Karpas-422 (cell line): ENCODE data around the gene SELENOF. TPM values are rescaled to one million over a fixed set of nuclear protein-coding genes. Genes with fewer than 3 reads are reported as not detected.
A peak's percentile ranks its signal among the peaks of the same experiment; 100 is the strongest.

ENCODE experiments used
- DNase-seq: peaks from one replicate; pipeline ENCODE4 v3.0.0-alpha.2; 2015
- H2AFZ ChIP-seq: fragments of 200-600 bp; sonication (generic); 2 replicates; pipeline ENCODE4 v1.6.1; 2014; ENCODE audit warnings: antibody characterized with exemption, low read length, mixed read lengths
- H3K27ac ChIP-seq: fragments of 200-600 bp; sonication (generic); 2 replicates; pipeline ENCODE4 v1.5.1; 2014; ENCODE audit warnings: mild to moderate bottlenecking, low read length, moderate library complexity
- H3K27me3 ChIP-seq: fragments of 200-600 bp; sonication (generic); 2 replicates; pipeline ENCODE4 v1.6.1; 2014; ENCODE audit warnings: low read length, mixed read lengths
- H3K36me3 ChIP-seq: fragments of 200-600 bp; sonication (generic); 2 replicates; pipeline ENCODE4 v1.6.1; 2014; ENCODE audit warnings: low read length, mixed read lengths; ENCODE audit not compliant: insufficient read depth
- H3K4me1 ChIP-seq: fragments of 200-600 bp; sonication (generic); 2 replicates; pipeline ENCODE4 v1.6.1; 2014; ENCODE audit warnings: mild to moderate bottlenecking, low read length, mixed read lengths
- H3K4me2 ChIP-seq: fragments of 200-600 bp; sonication (generic); 2 replicates; pipeline ENCODE4 v1.6.1; 2014; ENCODE audit warnings: low read length, low read depth, mild to moderate bottlenecking; ENCODE audit not compliant: poor library complexity, severe bottlenecking
- H3K4me3 ChIP-seq: fragments of 200-600 bp; sonication (generic); 2 replicates; pipeline ENCODE4 v1.5.1; 2014; ENCODE audit warnings: mild to moderate bottlenecking, antibody characterized with exemption, low read length, mixed read lengths
- H3K79me2 ChIP-seq: fragments of 200-600 bp; sonication (generic); 2 replicates; pipeline ENCODE4 v1.6.1; 2014; ENCODE audit warnings: mild to moderate bottlenecking, low read length, mixed read lengths
- H3K9ac ChIP-seq: fragments of 200-600 bp; sonication (generic); 2 replicates; pipeline ENCODE4 v1.6.0; 2014; ENCODE audit warnings: low read length
- H3K9me2 ChIP-seq: fragments of 200-600 bp; sonication (generic), shearing (Covaris generic); replicated peaks from 2 replicates; pipeline ENCODE4 v1.6.0; 2014; ENCODE audit warnings: mild to moderate bottlenecking, low read length, moderate library complexity; ENCODE audit not compliant: insufficient read depth
- H3K9me3 ChIP-seq: fragments of 300-700, 200-600 bp; sonication (generic); 2 replicates; pipeline ENCODE4 v1.6.1; 2014; ENCODE audit warnings: low read length, mixed read lengths
- H4K20me1 ChIP-seq: fragments of 200-600 bp; sonication (generic); 2 replicates; pipeline ENCODE4 v1.6.1; 2014; ENCODE audit warnings: mild to moderate bottlenecking, antibody characterized with exemption, low read length, low read depth; ENCODE audit not compliant: insufficient read depth
- total RNA-seq: library from RNA; depleted of rRNA; stranded (reverse); fragments of >200 nt; shearing (Covaris generic); gene quantifications from 2 replicates; pipeline ENCODE4 v1.2.3, GENCODE V29; 2014; ENCODE audit warnings: low replicate concordance

Gene SELENOF
- total RNA-seq, 1 experiment from 2014 or later: 197 TPM

DNA sequence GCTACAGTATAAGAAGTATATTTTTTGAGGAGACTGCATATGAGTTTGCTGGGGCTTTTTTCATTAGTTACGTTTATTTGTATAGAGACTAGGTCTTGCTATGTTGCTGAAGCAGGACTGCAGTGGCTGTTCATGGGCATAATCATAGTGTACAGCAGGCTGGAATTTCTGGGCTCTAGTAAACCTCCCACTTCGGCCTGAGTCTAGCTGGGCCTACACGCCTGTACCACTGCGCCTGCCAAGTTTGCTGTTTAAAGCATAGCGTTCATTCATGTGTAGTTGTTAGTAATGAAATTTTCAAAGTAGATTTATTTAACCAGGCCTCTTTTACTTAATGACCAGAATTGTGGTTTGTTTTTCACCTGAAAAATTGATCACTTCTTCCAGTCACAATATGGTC, 34.3 kb upstream of the SELENOF start:
- no peak overlapping the region for H3K9ac ChIP-seq
- H3K27ac ChIP-seq: no peak overlapping the region
- peaks cover 23% of the 10 kb centered on the region for H4K20me1 ChIP-seq
- no peaks in the 10 kb centered on the region for H3K27me3 ChIP-seq
- no peaks in the 10 kb centered on the region for H3K9me3 ChIP-seq
- no peak overlapping the region for H2AFZ ChIP-seq
- H3K79me2 ChIP-seq: peaks cover 86% of the 10 kb centered on the region
- no peak for DNase-seq
- no peaks in the 10 kb centered on the region for H3K36me3 ChIP-seq
- H3K4me2 ChIP-seq: no peak overlapping the region
- no peaks in the 10 kb centered on the region for H3K9me2 ChIP-seq
- H3K4me3 ChIP-seq: no peak overlapping the region
- no peaks in the 10 kb centered on the region; the same call in 1 of the 2 replicates for H3K4me1 ChIP-seq

DNA sequence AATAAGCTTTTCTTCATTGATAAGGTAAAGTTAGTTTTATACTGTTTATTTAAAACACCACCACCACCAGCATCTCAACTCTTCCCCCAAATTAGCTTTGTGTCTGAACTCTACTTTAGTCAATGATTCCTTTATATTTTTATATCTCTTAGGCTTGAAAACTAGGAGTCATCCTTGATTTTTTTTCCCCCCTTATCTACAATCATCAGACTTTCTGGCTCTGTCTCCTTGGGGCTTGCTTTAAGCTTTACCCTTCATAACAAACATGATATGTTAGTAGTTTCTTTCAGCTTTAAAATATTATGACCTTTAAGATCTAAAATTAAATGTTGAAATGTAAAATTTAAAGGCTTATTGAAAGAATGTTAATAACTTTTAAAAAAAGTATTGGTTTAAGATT, 28.8 kb upstream of the SELENOF start:
- Histone ChIP-seq H3K36me3 (no peaks in the 10 kb centered on the region), H3K4me3 (no peak overlapping the region), H3K9me3 (no peaks in the 10 kb centered on the region), H3K9me2 (no peaks in the 10 kb centered on the region), H4K20me1 (peaks cover 17% of the 10 kb centered on the region; the same call in 1 of the 2 replicates), H3K9ac (no peak overlapping the region), H2AFZ (no peak overlapping the region), H3K27ac (no peak overlapping the region), H3K79me2 (peaks cover 83% of the 10 kb centered on the region), H3K4me2 (no peak overlapping the region), H3K4me1 (peaks cover 21% of the 10 kb centered on the region), H3K27me3 (no peaks in the 10 kb centered on the region)
- DNase-seq: no peak

DNA sequence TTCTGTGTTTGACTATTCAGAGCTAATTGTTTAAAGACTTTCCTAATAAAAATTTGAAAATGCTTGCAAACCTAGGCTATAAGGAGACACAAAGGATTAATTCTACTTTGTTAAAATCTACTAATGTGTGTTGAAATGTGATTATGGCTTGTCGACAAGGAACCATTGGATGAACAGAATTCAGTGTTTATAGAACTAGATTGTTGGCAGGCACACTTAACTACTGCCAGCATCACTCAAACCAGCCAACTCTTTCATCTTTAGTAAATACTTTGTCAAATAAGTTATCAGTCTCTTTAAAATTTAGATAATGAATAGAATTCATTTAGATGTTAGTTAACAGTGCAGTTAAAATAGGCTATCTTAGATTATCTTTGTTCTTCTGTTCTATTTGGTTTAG, 28.1 kb upstream of the SELENOF start:
- no peak overlapping the region for H3K4me3 ChIP-seq
- H4K20me1 ChIP-seq: peaks cover 14% of the 10 kb centered on the region; the same call in 1 of the 2 replicates
- peaks cover 21% of the 10 kb centered on the region for H3K4me1 ChIP-seq
- no peak overlapping the region for H3K4me2 ChIP-seq
- DNase-seq: no peak
- H3K9me2 ChIP-seq: no peaks in the 10 kb centered on the region
- H3K27ac ChIP-seq: no peak overlapping the region
- no peaks in the 10 kb centered on the region for H3K27me3 ChIP-seq
- H3K79me2 ChIP-seq: peaks cover 81% of the 10 kb centered on the region
- H3K9ac ChIP-seq: no peak overlapping the region
- no peaks in the 10 kb centered on the region for H3K9me3 ChIP-seq
- H2AFZ ChIP-seq: no peak overlapping the region
- H3K36me3 ChIP-seq: no peaks in the 10 kb centered on the region

DNA sequence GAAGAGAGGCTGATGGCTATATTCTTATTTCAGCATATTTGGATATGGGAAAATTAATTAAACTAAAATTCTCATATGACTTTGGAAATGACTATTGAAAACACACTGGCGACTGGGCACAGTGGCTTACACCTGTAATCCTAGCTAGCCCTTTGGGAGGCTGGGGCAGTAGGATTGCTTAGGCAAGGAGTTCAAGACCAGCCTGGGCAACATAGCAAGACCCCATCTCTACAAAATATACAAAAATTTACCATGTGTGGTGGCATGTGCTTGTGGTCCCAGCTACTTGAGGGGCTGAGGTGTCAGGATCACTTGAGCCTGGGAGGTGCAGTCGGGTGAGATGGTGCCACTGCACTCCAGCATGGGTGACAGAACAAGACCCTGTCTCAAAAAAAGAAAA, 26.7 kb upstream of the SELENOF start:
- peaks cover 21% of the 10 kb centered on the region for H3K4me1 ChIP-seq
- H3K9ac ChIP-seq: no peak overlapping the region
- H4K20me1 ChIP-seq: peaks cover 13% of the 10 kb centered on the region; the same call in 1 of the 2 replicates
- no peaks in the 10 kb centered on the region for H3K27me3 ChIP-seq
- no peak overlapping the region for H3K4me2 ChIP-seq
- H3K36me3 ChIP-seq: no peaks in the 10 kb centered on the region
- DNase-seq: no peak
- no peak overlapping the region for H3K4me3 ChIP-seq
- H3K79me2 ChIP-seq: peaks cover 83% of the 10 kb centered on the region
- no peak overlapping the region for H2AFZ ChIP-seq
- no peaks in the 10 kb centered on the region for H3K9me3 ChIP-seq
- no peaks in the 10 kb centered on the region for H3K9me2 ChIP-seq
- H3K27ac ChIP-seq: no peak overlapping the region

DNA sequence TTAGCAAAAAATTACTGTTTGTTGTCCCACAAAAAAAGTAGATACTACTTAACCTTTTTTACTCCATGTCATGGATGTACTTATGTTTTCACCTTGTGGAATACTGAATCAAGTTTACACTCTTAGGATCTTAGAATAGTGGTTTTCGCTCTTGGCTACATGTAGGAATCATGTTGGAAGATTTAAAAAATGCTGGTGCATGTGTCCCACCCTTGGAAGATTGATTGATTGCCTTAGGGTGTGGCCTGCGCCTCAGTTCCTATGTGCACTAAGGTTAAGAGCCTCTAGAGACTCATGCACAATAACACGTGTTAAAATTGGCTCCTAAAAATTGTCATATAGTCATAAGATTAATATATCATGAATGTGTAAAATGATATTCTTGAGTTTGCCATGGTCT, 25.5 kb upstream of the SELENOF start:
- no peak overlapping the region for H2AFZ ChIP-seq
- peaks cover 82% of the 10 kb centered on the region for H3K79me2 ChIP-seq
- H3K4me1 ChIP-seq: peaks cover 24% of the 10 kb centered on the region
- H3K27me3 ChIP-seq: no peaks in the 10 kb centered on the region
- H3K36me3 ChIP-seq: no peaks in the 10 kb centered on the region
- H4K20me1 ChIP-seq: peaks cover 17% of the 10 kb centered on the region; the same call in 1 of the 2 replicates
- no peak for DNase-seq
- no peak overlapping the region for H3K9ac ChIP-seq
- no peak overlapping the region for H3K27ac ChIP-seq
- H3K9me3 ChIP-seq: no peaks in the 10 kb centered on the region
- no peak overlapping the region for H3K4me2 ChIP-seq
- no peak overlapping the region for H3K4me3 ChIP-seq
- H3K9me2 ChIP-seq: no peaks in the 10 kb centered on the region

DNA sequence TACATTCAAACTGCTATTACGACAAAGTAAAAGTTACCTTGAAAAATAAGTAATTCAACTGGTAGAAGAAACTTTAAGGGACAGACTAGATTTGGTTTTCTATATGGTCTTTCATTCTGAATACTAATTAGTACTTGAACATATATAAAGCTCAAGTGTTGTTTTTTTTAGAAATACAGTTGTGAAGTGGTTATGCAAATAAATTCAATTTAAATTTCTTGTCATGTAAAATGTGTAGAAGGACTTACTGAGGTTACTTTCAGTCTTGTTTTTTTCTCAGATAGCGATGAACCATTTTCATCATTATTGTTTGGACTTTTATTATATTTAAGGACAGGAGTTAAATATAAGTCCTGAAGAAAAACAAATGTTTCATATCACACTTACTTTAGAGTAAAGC, 24.9 kb upstream of the SELENOF start:
- Histone ChIP-seq H3K27ac (no peak overlapping the region), H3K79me2 (peaks cover 82% of the 10 kb centered on the region), H3K4me2 (peak overlapping the region; percentile 12), H3K4me1 (peaks cover 26% of the 10 kb centered on the region), H3K27me3 (no peaks in the 10 kb centered on the region), H3K36me3 (no peaks in the 10 kb centered on the region), H3K9me2 (no peaks in the 10 kb centered on the region), H3K9ac (no peak overlapping the region), H3K4me3 (no peak overlapping the region), H3K9me3 (no peaks in the 10 kb centered on the region), H4K20me1 (peaks cover 22% of the 10 kb centered on the region; the same call in 1 of the 2 replicates), H2AFZ (no peak overlapping the region)
- DNase-seq: no peak

DNA sequence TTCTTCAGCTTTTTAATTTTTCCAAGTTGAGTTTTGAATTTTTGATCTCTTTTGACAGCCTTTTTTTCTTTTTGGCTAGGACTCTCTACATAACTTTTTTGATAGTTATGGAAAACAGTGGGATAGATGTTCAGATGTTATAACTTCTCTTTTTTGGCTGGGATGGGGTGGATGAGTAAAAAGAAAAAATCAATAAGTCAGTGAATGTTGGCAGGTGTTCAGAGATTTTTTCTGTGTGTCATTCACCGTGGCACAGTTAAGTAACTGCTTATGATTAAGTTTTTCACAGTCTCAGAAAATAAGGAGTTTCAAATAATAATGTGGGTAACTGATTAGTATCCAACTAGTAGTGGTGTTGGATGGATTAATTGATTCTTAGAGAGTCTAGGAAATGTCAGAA, 24.5 kb upstream of the SELENOF start:
- Histone ChIP-seq H3K27ac (no peak overlapping the region), H3K36me3 (no peaks in the 10 kb centered on the region), H3K9ac (no peak overlapping the region), H3K4me1 (peaks cover 30% of the 10 kb centered on the region), H3K27me3 (no peaks in the 10 kb centered on the region), H3K9me2 (no peaks in the 10 kb centered on the region), H2AFZ (no peak overlapping the region), H3K79me2 (peaks cover 85% of the 10 kb centered on the region), H4K20me1 (peaks cover 26% of the 10 kb centered on the region; the same call in 1 of the 2 replicates), H3K4me2 (peak overlapping the region; percentile 12), H3K9me3 (no peaks in the 10 kb centered on the region), H3K4me3 (no peak overlapping the region)
- no peak for DNase-seq

DNA sequence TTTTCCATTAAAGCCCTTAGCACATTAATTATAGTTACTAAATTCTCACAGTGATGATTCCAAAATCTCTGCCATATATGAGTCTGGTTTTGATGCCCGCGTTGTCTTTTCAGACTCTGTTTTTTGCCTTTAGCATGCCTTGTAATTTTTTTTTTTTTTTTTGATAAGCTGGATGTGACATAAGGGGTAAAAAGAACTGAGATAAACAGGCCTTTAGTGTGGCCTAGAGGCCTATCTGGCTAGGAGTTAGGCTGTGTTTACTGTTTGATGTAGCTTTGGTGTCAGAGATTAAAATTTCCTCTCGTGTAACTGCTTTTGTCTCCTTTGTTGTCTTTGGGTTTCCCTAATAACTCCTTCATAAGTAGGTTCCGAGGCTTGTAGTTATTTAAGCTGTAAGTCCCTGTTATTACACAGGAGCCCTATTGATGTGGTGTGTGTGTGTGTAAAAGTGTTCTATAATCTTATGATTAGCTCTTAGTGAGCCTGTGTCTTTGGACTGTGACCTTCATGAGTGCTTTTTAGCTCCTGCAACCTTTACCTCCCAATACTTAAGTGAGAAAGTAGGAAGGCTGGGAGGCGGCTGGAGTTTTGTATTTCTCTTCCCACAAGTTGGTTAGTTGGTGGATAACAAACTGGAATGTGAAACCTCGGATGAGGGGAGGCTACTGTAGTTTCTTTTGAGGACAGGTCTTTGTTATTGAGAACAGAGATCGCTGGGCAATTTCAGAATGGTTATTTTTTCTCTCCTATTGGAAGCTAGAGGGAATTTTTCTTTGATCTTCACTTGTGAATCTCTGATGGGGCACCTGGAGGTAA, 19.8 kb upstream of the SELENOF start:
- H4K20me1 ChIP-seq: peaks cover 40% of the 10 kb centered on the region
- no peaks in the 10 kb centered on the region for H3K9me2 ChIP-seq
- H3K27ac ChIP-seq: no peak overlapping the region
- no peaks in the 10 kb centered on the region for H3K9me3 ChIP-seq
- no peak overlapping the region for H3K4me2 ChIP-seq
- H3K4me3 ChIP-seq: no peak overlapping the region
- no peak overlapping the region for H2AFZ ChIP-seq
- no peak overlapping the region for H3K9ac ChIP-seq
- DNase-seq: no peak
- no peaks in the 10 kb centered on the region for H3K27me3 ChIP-seq
- H3K4me1 ChIP-seq: peaks cover 31% of the 10 kb centered on the region
- H3K36me3 ChIP-seq: no peaks in the 10 kb centered on the region
- H3K79me2 ChIP-seq: peaks cover 83% of the 10 kb centered on the region
